K562 (cell line): ENCODE data around the gene ANXA3. TPM values are rescaled to one million over a fixed set of nuclear protein-coding genes. Genes with fewer than 3 reads are reported as not detected.
A peak's percentile ranks its signal among the peaks of the same experiment; 100 is the strongest.

Experiments
- ATAC-seq: fragments of 200-7000 bp; cut with Tn5 transposase; 3 replicates; pipeline ENCODE4 v1.9.1; 2020; ENCODE audit warnings: moderate library complexity
- BruUV-seq: library from RNA; stranded (reverse); fragments of 400-500 nt; replicated peaks from 2 replicates; lab custom pipeline; 2021; lab: Mats Ljungman, UMichigan
- CTCF ChIA-PET: fragments of 300-600 bp; formaldehyde crosslinking; extraction: SDS; loops from one replicate; lab custom pipeline; 2021; ENCODE audit warnings: low intra/inter-chr PET ratio; lab: Yijun Ruan, JAX
- POLR2A ChIA-PET: fragments of 300-600, 350-650 bp; sonication (Branson Sonifier 250); formaldehyde crosslinking; extraction: SDS; loops from one replicate; lab custom pipeline; 2021; ENCODE audit warnings: antibody characterized with exemption, inconsistent platforms; lab: Yijun Ruan, JAX
- DNase-seq, 4 experiments: peaks; one replicate each; pipeline versions ENCODE4 v3.0.0 to v3.0.0-alpha.2; 2011 to 2018; ENCODE audit warnings: low spot score in 3 of 4, mixed read lengths in 3 of 4; ENCODE audit errors: extremely low read depth in 1 of 4
- FAIRE-seq: peaks from 2 replicates; lab custom pipeline; 2011; peaks lifted over from hg19 to GRCh38; lab: Jason Lieb, UNC
- H2AFZ ChIP-seq: 2 replicates; pipeline ENCODE4 v1.6.0; 2011; ENCODE audit warnings: low read depth, low read length, control low read depth, inconsistent platforms
- H3K27ac ChIP-seq: fragments of 200-600 bp; 3 replicates; pipeline ENCODE4 v1.8.0; 2011; ENCODE audit warnings: low read depth, mild to moderate bottlenecking, control low read depth, inconsistent platforms, low read length, moderate library complexity, mixed read lengths; ENCODE audit errors: extremely low read depth
- H3K27me3 ChIP-seq, 2 experiments: fragments of 300-600 bp in 1 of 2; 2 replicates in 1 of 2; 3 replicates in 1 of 2; pipeline versions ENCODE4 v1.6.0 to v1.8.0; 2011; ENCODE audit warnings: inconsistent platforms in 2 of 2, low read length in 2 of 2, mild to moderate bottlenecking in 1 of 2, mixed read lengths in 1 of 2, moderate library complexity in 1 of 2; ENCODE audit not compliant: control insufficient read depth in 2 of 2, insufficient read depth in 2 of 2
- H3K36me3 ChIP-seq: fragments of 300-600 bp; 3 replicates; pipeline ENCODE4 v1.8.0; 2011; ENCODE audit warnings: mild to moderate bottlenecking, low read length, inconsistent platforms; ENCODE audit not compliant: control insufficient read depth, insufficient read depth
- H3K4me1 ChIP-seq, 2 experiments: fragments of 200-600 bp in 1 of 2; replicated peaks in 1 of 2; 2 replicates in 1 of 2; 3 replicates in 1 of 2; pipeline versions ENCODE4 v1.5.1 to v1.8.0; 2011; ENCODE audit warnings: inconsistent platforms in 2 of 2, low read length in 2 of 2, mild to moderate bottlenecking in 1 of 2, mixed read lengths in 1 of 2, moderate library complexity in 1 of 2; ENCODE audit not compliant: control insufficient read depth in 2 of 2, insufficient read depth in 2 of 2
- H3K4me2 ChIP-seq: 2 replicates; pipeline ENCODE4 v1.6.1; 2011; ENCODE audit warnings: low read length, control low read depth, inconsistent platforms, mixed read lengths; ENCODE audit not compliant: insufficient read depth
- H3K4me3 ChIP-seq: fragments of 200-600 bp; sonication (generic), shearing (Covaris generic); 2 replicates; pipeline ENCODE4 v1.5.1; 2016; ENCODE audit warnings: control low read depth, inconsistent platforms
- H3K79me2 ChIP-seq: fragments of 200-600 bp; 3 replicates; pipeline ENCODE4 v1.8.0; 2011; ENCODE audit warnings: low read length, inconsistent platforms; ENCODE audit not compliant: control insufficient read depth, insufficient read depth
- H3K9ac ChIP-seq, 2 experiments: 2 replicates each; pipeline versions ENCODE4 v1.6.0 to v1.6.1; 2011; ENCODE audit warnings: low read depth in 2 of 2, low read length in 2 of 2, control low read depth in 1 of 2, inconsistent platforms in 1 of 2, mild to moderate bottlenecking in 1 of 2, mixed read lengths in 1 of 2; ENCODE audit not compliant: insufficient read depth in 1 of 2
- H3K9me1 ChIP-seq: one replicate; pipeline ENCODE4 v1.6.0; 2011; ENCODE audit warnings: inconsistent platforms, mild to moderate bottlenecking, low read length, moderate library complexity; ENCODE audit not compliant: control insufficient read depth, insufficient read depth
- H3K9me3 ChIP-seq: replicated peaks from 2 replicates; pipeline ENCODE4 v1.5.1; 2011; ENCODE audit warnings: low read depth, low read length, inconsistent platforms; ENCODE audit not compliant: control insufficient read depth, insufficient read depth
- H4K20me1 ChIP-seq: replicated peaks from 2 replicates; pipeline ENCODE4 v1.6.1; 2011; ENCODE audit warnings: low read length, inconsistent platforms, mixed read lengths; ENCODE audit not compliant: control insufficient read depth, insufficient read depth
- ARID1B ChIP-seq: fragments of 450-650 bp; IDR thresholded peaks from 2 replicates; pipeline ENCODE4 v1.6.1; 2016; ENCODE audit warnings: antibody characterized with exemption, mild to moderate bottlenecking, inconsistent platforms
- BACH1 ChIP-seq: fragments of 200-800 bp; sonication (Bioruptor generic); IDR thresholded peaks from 2 replicates; pipeline ENCODE4 v1.6.1; 2016; ENCODE audit warnings: missing genetic modification characterization, missing compliant biosample characterization
- BHLHE40 ChIP-seq: IDR thresholded peaks from 2 replicates; pipeline ENCODE4 v1.6.1; 2011; ENCODE audit warnings: low read length, improper control_type of control experiment
- CBFA2T2 ChIP-seq: fragments of 450-650 bp; conservative IDR thresholded peaks from 2 replicates; pipeline ENCODE4 v1.6.1; 2017; ENCODE audit warnings: mild to moderate bottlenecking
- CBFA2T3 ChIP-seq: fragments of 450-650 bp; IDR thresholded peaks from 2 replicates; pipeline ENCODE4 v1.6.1; 2017
- DACH1 ChIP-seq: fragments of 450-650 bp; IDR thresholded peaks from 2 replicates; pipeline ENCODE4 v1.6.1; 2018; ENCODE audit not compliant: partially characterized antibody
- ETV1 ChIP-seq: fragments of 450-650 bp; conservative IDR thresholded peaks from 2 replicates; pipeline ENCODE4 v1.6.1; 2016; ENCODE audit warnings: missing genetic modification characterization, control low read depth, low read depth, missing compliant biosample characterization
- FOXK2 ChIP-seq, 2 experiments: fragments of 450-650 bp; IDR thresholded peaks in 1 of 2; conservative IDR thresholded peaks in 1 of 2; 2 replicates each; pipeline ENCODE4 v1.6.1; 2016; ENCODE audit warnings: low read depth in 2 of 2, mild to moderate bottlenecking in 1 of 2
- FOXP1 ChIP-seq: sonication (generic); formaldehyde crosslinking; IDR thresholded peaks from 2 replicates; pipeline ENCODE4 v1.8.0; 2022; ENCODE audit warnings: mild to moderate bottlenecking, missing genetic modification reagents
- GATAD2B ChIP-seq: fragments of 450-650 bp; IDR thresholded peaks from 2 replicates; pipeline ENCODE4 v1.6.1; 2017; ENCODE audit warnings: mild to moderate bottlenecking, borderline replicate concordance
- HSF4 ChIP-seq: fragments of 250-450 bp; sonication (Bioruptor Pico); IDR thresholded peaks from 2 replicates; pipeline ENCODE4 v2.1.2; 2022; ENCODE audit warnings: mild to moderate bottlenecking, moderate library complexity, borderline replicate concordance
- KDM1A ChIP-seq, 2 experiments: fragments of 450-650 bp; IDR thresholded peaks; 2 replicates each; pipeline ENCODE4 v1.6.1; 2016; ENCODE audit warnings: mild to moderate bottlenecking in 2 of 2
- KLF6 ChIP-seq: fragments of 250-450 bp; sonication (Bioruptor Pico); IDR thresholded peaks from 2 replicates; pipeline ENCODE4 v1.4.0; 2020; ENCODE audit warnings: mild to moderate bottlenecking, moderate library complexity, borderline replicate concordance
- NFXL1 ChIP-seq: fragments of 450-650 bp; formaldehyde crosslinking; IDR thresholded peaks from 2 replicates; pipeline ENCODE4 v1.4.0; 2021; ENCODE audit warnings: mild to moderate bottlenecking
- PREB ChIP-seq: sonication (generic); formaldehyde crosslinking; IDR thresholded peaks from 2 replicates; pipeline ENCODE4 v1.8.1; 2023; ENCODE audit warnings: mild to moderate bottlenecking, missing genetic modification reagents
- RCOR1 ChIP-seq, 2 experiments: IDR thresholded peaks; 2 replicates each; pipeline ENCODE4 v1.6.1; 2012; ENCODE audit warnings: low read depth in 2 of 2, low read length in 2 of 2, borderline replicate concordance in 1 of 2, improper control_type of control experiment in 1 of 2
- YY1 ChIP-seq, 3 experiments: IDR thresholded peaks; 2 replicates each; pipeline ENCODE4 v1.6.1; 2011; ENCODE audit warnings: low read length in 2 of 3, mild to moderate bottlenecking in 2 of 3, moderate library complexity in 2 of 3, borderline replicate concordance in 1 of 3, control low read depth in 1 of 3, low read depth in 1 of 3; ENCODE audit not compliant: insufficient read depth in 3 of 3, insufficient replicate concordance in 2 of 3, control insufficient read depth in 1 of 3, insufficient read length in 1 of 3; ENCODE audit errors: extremely low read depth in 1 of 3
- ZNF197 ChIP-seq: fragments of 200-800 bp; sonication (Bioruptor generic); IDR thresholded peaks from 2 replicates; pipeline ENCODE4 v1.6.1; 2016; ENCODE audit warnings: low read depth, missing genetic modification characterization, missing compliant biosample characterization
- ZNF41 ChIP-seq: fragments of 250-450 bp; sonication (Bioruptor Pico); conservative IDR thresholded peaks from 2 replicates; pipeline ENCODE4 v1.4.0; 2020; ENCODE audit warnings: mild to moderate bottlenecking
- WGBS: fragments of 100-300 bp; shearing (Covaris generic); methylation state at CpG from one replicate; pipeline ENCODE4 v1.1.6; 2016; ENCODE audit warnings: low coverage, mixed read lengths; ENCODE audit not compliant: insufficient coverage; ENCODE audit errors: missing lambda C conversion rate; 5-methylcytosine and 5-hydroxymethylcytosine counted together
- in situ Hi-C: fragments of 300-500 bp; cut with MboI; formaldehyde crosslinking; loops from 4 replicates; pipeline ENCODE4 v1.15.0; 2018; ENCODE audit warnings: inconsistent platforms, mixed read lengths
- intact Hi-C: fragments of 100-400 bp; cut with micrococcal nuclease; formaldehyde crosslinking; loops from 2 replicates; pipeline ENCODE4 v1.14.2; 2022
- polyA plus RNA-seq, 8 experiments: library from polyadenylated mRNA; depleted of rRNA in 4 of 8; stranded (reverse) in 5 of 8; unstranded in 3 of 8; fragments of >200 nt; fragmentation: Nextera tagmentation in 2 of 8; fragmentation: Illumina TruSeq in 1 of 8; extraction: Ambion mirVana in 2 of 8; extraction: Trizol in 1 of 8; gene quantifications; 2 replicates each; pipeline versions ENCODE4 v1.2.1 to v1.2.3, GENCODE V29; 2011 to 2014; ENCODE audit warnings: inconsistent platforms in 1 of 8, missing spikeins in 1 of 8
- total RNA-seq, 7 experiments: library from RNA; depleted of rRNA in 6 of 7; stranded (reverse); fragments of >200 nt in 6 of 7; fragmentation: Illumina TruSeq in 2 of 7; extraction: Trizol in 2 of 7; gene quantifications; 2 replicates each; pipeline versions ENCODE4 v1.2.1 to v1.2.3, GENCODE V29; 2011 to 2021; ENCODE audit warnings: low replicate concordance in 1 of 7
- TF ChIP-seq, protein P1 (sequence below): fragments of 450-650 bp; IDR thresholded peaks from 2 replicates; pipeline ENCODE4 v1.6.1; 2016
- TF ChIP-seq, protein P2 (sequence below), 2 experiments: IDR thresholded peaks; 2 replicates each; pipeline ENCODE4 v1.6.1; 2011; ENCODE audit warnings: borderline replicate concordance in 1 of 2, control low read depth in 1 of 2, low read depth in 1 of 2, low read length in 1 of 2, mild to moderate bottlenecking in 1 of 2, mixed read lengths in 1 of 2, moderate library complexity in 1 of 2; ENCODE audit not compliant: insufficient read depth in 1 of 2, insufficient read length in 1 of 2, poor library complexity in 1 of 2, severe bottlenecking in 1 of 2; ENCODE audit errors: extremely low read depth in 1 of 2

The ANXA3 gene
- total and polyA plus RNA-seq, 9 of the 15 experiments (the other 6 are each of a cell fraction or from before 2014, with no cell fraction given): 6.3 to 15.5 (median 9.8) TPM

- no peak overlapping the region for H3K4me3 ChIP-seq
- FAIRE-seq: no peak
- H3K9me1 ChIP-seq: no peaks in the 10 kb centered on the region
- WGBS: 58% methylated on average over 3 of the region's 3 CpGs
- in situ Hi-C loops: no loop called here
- no peak overlapping the region for H2AFZ ChIP-seq
- ChIA-PET CTCF (no interaction called here), POLR2A (interaction anchor here (0.6 kb wide), 1 partner anchor 433 kb away, joined by 3 read pairs; no protein-coding TSS in a partner anchor)
- no peaks in the 10 kb centered on the region for H4K20me1 ChIP-seq
- no peaks in the 10 kb centered on the region for H3K27me3 ChIP-seq
- H3K9ac ChIP-seq: no peak overlapping the region
- H3K4me1 ChIP-seq: peaks cover 8 to 29% of the 10 kb centered on the region in 2 experiments
- no TSS peak for BruUV-seq
- H3K9me3 ChIP-seq: no peaks in the 10 kb centered on the region
- intact Hi-C loops: no loop called here
- DNase-seq: no peak
- H3K36me3 ChIP-seq: no peaks in the 10 kb centered on the region
- H3K4me2 ChIP-seq: no peak overlapping the region
- no peak for ATAC-seq
- no peaks in the 10 kb centered on the region for H3K79me2 ChIP-seq
- H3K27ac ChIP-seq: no peak overlapping the region
- TF ChIP-seq RCOR1 (IDR thresholded peaks at IDR 0.05; ENCODE audit: borderline replicate concordance in 1 of 2, low read depth in 2 of 2, low read length in 2 of 2) (peak in 1 of 2 experiments; percentile 40; a peak in 1 of 4 replicates), FOXK2 (conservative IDR thresholded peaks at IDR 0.05 in 1 of 2, IDR thresholded peaks at IDR 0.05 in 1 of 2; ENCODE audit: low read depth in 2 of 2) (no peak), CBFA2T3 (peak; percentile 49), GATAD2B (no peak), BHLHE40 (no peak), KLF6 (no peak), HSF4 (CRISPR knock-in tag) (no peak), ZNF41 (no peak), ZNF197 (CRISPR knock-in tag) (no peak), PREB (no peak), KDM1A (IDR thresholded peaks at IDR 0.05) (peak; percentile 52 to 53; a peak in 2 of 4 replicates), FOXP1 (CRISPR knock-in tag) (no peak), CBFA2T2 (no peak), NFXL1 (CRISPR knock-in tag) (no peak), BACH1 (tag) (no peak), ETV1 (tag) (no peak), YY1 (IDR thresholded peaks at IDR 0.05; ENCODE audit: borderline replicate concordance in 1 of 3, control insufficient read depth in 1 of 3, extremely low read depth in 1 of 3, insufficient read depth in 3 of 3, insufficient read length in 1 of 3, insufficient replicate concordance in 2 of 3, low read depth in 1 of 3, low read length in 2 of 3) (no peak), DACH1 (no peak), ARID1B (0 out of 2 replicates have a peak, but pooled peaks have one; percentile 27)
- TF ChIP-seq, protein P1, sequence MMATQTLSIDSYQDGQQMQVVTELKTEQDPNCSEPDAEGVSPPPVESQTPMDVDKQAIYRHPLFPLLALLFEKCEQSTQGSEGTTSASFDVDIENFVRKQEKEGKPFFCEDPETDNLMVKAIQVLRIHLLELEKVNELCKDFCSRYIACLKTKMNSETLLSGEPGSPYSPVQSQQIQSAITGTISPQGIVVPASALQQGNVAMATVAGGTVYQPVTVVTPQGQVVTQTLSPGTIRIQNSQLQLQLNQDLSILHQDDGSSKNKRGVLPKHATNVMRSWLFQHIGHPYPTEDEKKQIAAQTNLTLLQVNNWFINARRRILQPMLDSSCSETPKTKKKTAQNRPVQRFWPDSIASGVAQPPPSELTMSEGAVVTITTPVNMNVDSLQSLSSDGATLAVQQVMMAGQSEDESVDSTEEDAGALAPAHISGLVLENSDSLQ: no peak
- TF ChIP-seq, protein P2, sequence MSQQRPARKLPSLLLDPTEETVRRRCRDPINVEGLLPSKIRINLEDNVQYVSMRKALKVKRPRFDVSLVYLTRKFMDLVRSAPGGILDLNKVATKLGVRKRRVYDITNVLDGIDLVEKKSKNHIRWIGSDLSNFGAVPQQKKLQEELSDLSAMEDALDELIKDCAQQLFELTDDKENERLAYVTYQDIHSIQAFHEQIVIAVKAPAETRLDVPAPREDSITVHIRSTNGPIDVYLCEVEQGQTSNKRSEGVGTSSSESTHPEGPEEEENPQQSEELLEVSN (IDR thresholded peaks at IDR 0.05; ENCODE audit: borderline replicate concordance in 1 of 2, extremely low read depth in 1 of 2, insufficient read depth in 1 of 2, insufficient read length in 1 of 2, low read depth in 1 of 2, low read length in 1 of 2, poor library complexity in 1 of 2, severe bottlenecking in 1 of 2): no peak
These were observed 51.8 kb downstream of the ANXA3 start for GRCh38 chr4:78603384-78603783.
